Activated effector memory CD4-positive, alpha-beta T cell treated with anti-CD3 and anti-CD28 coated beads, Interleukin-2, amount 50 U/mL, for 16 hours (primary cell): ENCODE measurements around the gene SPTBN1.

ENCODE experiments used
- DNase-seq: peaks from one replicate; pipeline ENCODE4 v3.0.0-alpha.2; 2020

Gene SPTBN1

GRCh38 chr2:54664238-54664786 lies 208.2 kb downstream of the SPTBN1 start:
- no peak for DNase-seq

GRCh38 chr2:54665436-54665856 lies 209.3 kb downstream of the SPTBN1 start:
- no peak for DNase-seq

- no peak for DNase-seq
Measured at GRCh38 chr2:54666131-54666633, 210.1 kb downstream of the SPTBN1 start.

GRCh38 chr2:54666634-54667265 lies 210.6 kb downstream of the SPTBN1 start:
- no peak for DNase-seq

GRCh38 chr2:54667266-54667639 lies 211.1 kb downstream of the SPTBN1 start:
- no peak for DNase-seq

GRCh38 chr2:54667726-54668650 lies 211.9 kb downstream of the SPTBN1 start:
- DNase-seq: no peak

- no peak for DNase-seq
Measured at GRCh38 chr2:54668711-54669110, 212.6 kb downstream of the SPTBN1 start.

- DNase-seq: no peak
Measured at GRCh38 chr2:54669677-54670484, 213.8 kb downstream of the SPTBN1 start.

- no peak for DNase-seq
Measured at GRCh38 chr2:54670485-54671009, 214.4 kb downstream of the SPTBN1 start.

- DNase-seq: no peak
Measured at GRCh38 chr2:54671010-54671409, 214.9 kb downstream of the SPTBN1 start.

GRCh38 chr2:54671875-54672589 lies 215.9 kb downstream of the SPTBN1 start:
- no peak for DNase-seq

- no peak for DNase-seq
Measured at GRCh38 chr2:54672590-54673456, 216.7 kb downstream of the SPTBN1 start.

- DNase-seq: no peak
Measured at GRCh38 chr2:54673501-54673998, 217.4 kb downstream of the SPTBN1 start.

- DNase-seq: no peak
Measured at GRCh38 chr2:54675281-54675680, 219.2 kb downstream of the SPTBN1 start.

- DNase-seq: no peak
Measured at GRCh38 chr2:54675738-54676137, 219.6 kb downstream of the SPTBN1 start.

- no peak for DNase-seq
Measured at GRCh38 chr2:54676656-54677055, 220.5 kb downstream of the SPTBN1 start.

- no peak for DNase-seq
Measured at GRCh38 chr2:54677476-54678265, 221.5 kb downstream of the SPTBN1 start.

- no peak for DNase-seq
Measured at GRCh38 chr2:54678719-54679118, 222.6 kb downstream of the SPTBN1 start.

GRCh38 chr2:54680397-54681041 lies 224.4 kb downstream of the SPTBN1 start:
- DNase-seq: no peak
